ENCODE measurements around the gene STK32B. TPM values are rescaled to one million over a fixed set of nuclear protein-coding genes. Genes with fewer than 3 reads are reported as not detected.

STK32B gene
- total RNA-seq, 4 donors from 2014 or later = 0.46 to 0.68 (median 0.49) TPM; not detected in 1

- in situ Hi-C loops (cut with MboI; ENCODE audit: low sequenced_read_pairs in 4 of 4) (no loop called here), intact Hi-C loops (cut with DNase I; ENCODE audit: low total_unique reads) (no loop called here)
- Histone ChIP-seq H3K27me3 (no peaks in the 10 kb centered on the region), H3K36me3 (no peaks in the 10 kb centered on the region), H3K4me1 (no peaks in the 10 kb centered on the region), H3K9me3 (no peaks in the 10 kb centered on the region), H3K4me3 (no peak overlapping the region), H3K27ac (no peak overlapping the region)
- no peak for ATAC-seq
- TF ChIP-seq CTCF (IDR thresholded peaks at IDR 0.05 in 4 of 5, conservative IDR thresholded peaks at IDR 0.05 in 1 of 5) (no peak), POLR2A (IDR thresholded peaks at IDR 0.05) (no peak)
- no peak for DNase-seq
Observed at GRCh38 chr4:5009796-5010195, 41.5 kb upstream of the STK32B start.

GRCh38 chr4:5010984-5011383 is 40.3 kb upstream of the STK32B start:
- ATAC-seq = no peak
- H3K36me3 ChIP-seq = no peaks in the 10 kb centered on the region
- H3K27me3 ChIP-seq = no peaks in the 10 kb centered on the region
- no peaks in the 10 kb centered on the region for H3K9me3 ChIP-seq
- intact Hi-C loops (cut with DNase I; ENCODE audit: low total_unique reads) (no loop called here), in situ Hi-C loops (cut with MboI; ENCODE audit: low sequenced_read_pairs in 4 of 4) (no loop called here)
- DNase-seq = no peak
- TF ChIP-seq POLR2A (IDR thresholded peaks at IDR 0.05) = no peak
- no peak for TF ChIP-seq CTCF (IDR thresholded peaks at IDR 0.05 in 4 of 5, conservative IDR thresholded peaks at IDR 0.05 in 1 of 5)
- H3K27ac ChIP-seq = no peak overlapping the region
- no peaks in the 10 kb centered on the region for H3K4me1 ChIP-seq
- H3K4me3 ChIP-seq = no peak overlapping the region

- H3K9me3 ChIP-seq = no peaks in the 10 kb centered on the region
- peaks cover 0 to 5% (median 0%) of the 10 kb centered on the region in 3 donors for H3K27me3 ChIP-seq
- H3K36me3 ChIP-seq = no peaks in the 10 kb centered on the region
- in situ Hi-C loops (cut with MboI; ENCODE audit: low sequenced_read_pairs in 4 of 4) (no loop called here), intact Hi-C loops (cut with DNase I; ENCODE audit: low total_unique reads) (no loop called here)
- H3K4me1 ChIP-seq = no peaks in the 10 kb centered on the region
- no peak for TF ChIP-seq POLR2A (IDR thresholded peaks at IDR 0.05)
- no peak for TF ChIP-seq CTCF (IDR thresholded peaks at IDR 0.05 in 4 of 5, conservative IDR thresholded peaks at IDR 0.05 in 1 of 5)
- DNase-seq (no peak), ATAC-seq (no peak)
- no peak overlapping the region for H3K4me3 ChIP-seq
- H3K27ac ChIP-seq = no peak overlapping the region
Observed at GRCh38 chr4:5012244-5012898, 38.9 kb upstream of the STK32B start.

GRCh38 chr4:5012958-5013357 is 38.3 kb upstream of the STK32B start:
- H3K9me3 ChIP-seq = no peaks in the 10 kb centered on the region
- H3K36me3 ChIP-seq = no peaks in the 10 kb centered on the region
- ATAC-seq (no peak), DNase-seq (no peak)
- intact Hi-C loops (cut with DNase I; ENCODE audit: low total_unique reads) = no loop called here
- no peak overlapping the region for H3K27ac ChIP-seq
- TF ChIP-seq CTCF (IDR thresholded peaks at IDR 0.05 in 4 of 5, conservative IDR thresholded peaks at IDR 0.05 in 1 of 5) (no peak), POLR2A (IDR thresholded peaks at IDR 0.05) (no peak)
- H3K27me3 ChIP-seq = peaks cover 0 to 5% (median under 1%) of the 10 kb centered on the region in 3 donors
- H3K4me3 ChIP-seq = no peak overlapping the region
- H3K4me1 ChIP-seq = no peaks in the 10 kb centered on the region
- in situ Hi-C loops (cut with MboI; ENCODE audit: low sequenced_read_pairs in 4 of 4) = no loop called here

Data from gastrocnemius medialis (tissue), 4 donors.